ENCODE measurements around the gene CAPN8.

CAPN8 gene

GRCh38 chr1:223712850-223713474, 47.5 kb upstream of the CAPN8 start:
- Histone ChIP-seq H3K4me3 (IDR thresholded peaks at IDR 0.05; ENCODE audit: insufficient read depth, low read depth, low read length) (peak overlapping the region; percentile 75), H3K79me2 (ENCODE audit: insufficient read depth, low read depth) (peaks cover 11% of the 10 kb centered on the region; the same call in 1 of the 2 replicates), H3K9ac (peak overlapping the region; percentile 92), H3K36me3 (ENCODE audit: insufficient read depth) (no peaks in the 10 kb centered on the region), H3K27ac (peak overlapping the region; percentile 55), H3K27me3 (ENCODE audit: insufficient read depth, low read depth) (no peaks in the 10 kb centered on the region), H2AFZ (ENCODE audit: low read depth) (peak overlapping the region; percentile 82), H3K4me2 (peak overlapping the region; percentile 92), H3K4me1 (ENCODE audit: low read depth, poor library complexity, severe bottlenecking) (peaks cover 53% of the 10 kb centered on the region), H4K20me1 (ENCODE audit: insufficient read depth) (no peaks in the 10 kb centered on the region)
- no peak for TF ChIP-seq CTCF (conservative IDR thresholded peaks at IDR 0.05; ENCODE audit: low read depth, low read length)

- H3K27ac ChIP-seq: peak within 1 kb of the TSS; percentile 55
- H3K4me1 ChIP-seq (ENCODE audit: low read depth, poor library complexity, severe bottlenecking): peaks cover 46% of the 10 kb centered on the region
- peaks cover 11% of the 10 kb centered on the region; the same call in 1 of the 2 replicates for H3K79me2 ChIP-seq (ENCODE audit: insufficient read depth, low read depth)
- no peaks in the 10 kb centered on the region for H4K20me1 ChIP-seq (ENCODE audit: insufficient read depth)
- peak within 1 kb of the TSS; percentile 82 for H2AFZ ChIP-seq (ENCODE audit: low read depth)
- peak within 1 kb of the TSS; percentile 75 for H3K4me3 ChIP-seq (IDR thresholded peaks at IDR 0.05; ENCODE audit: insufficient read depth, low read depth, low read length)
- TF ChIP-seq CTCF (conservative IDR thresholded peaks at IDR 0.05; ENCODE audit: low read depth, low read length): peak; percentile 42
- peak within 1 kb of the TSS; percentile 92 for H3K9ac ChIP-seq
- H3K36me3 ChIP-seq (ENCODE audit: insufficient read depth): no peaks in the 10 kb centered on the region
- no peaks in the 10 kb centered on the region for H3K27me3 ChIP-seq (ENCODE audit: insufficient read depth, low read depth)
- H3K4me2 ChIP-seq: peak within 1 kb of the TSS; percentile 92
These were observed 46.8 kb upstream of the CAPN8 start, which contains the start of gene CAPN2 for GRCh38 chr1:223712194-223712849. Gene CAPN2, plus strand, starts transcription at chr1:223712539. Its CDS starts 102 bp downstream, at chr1:223712641.

GRCh38 chr1:223711747-223712193, 46.3 kb upstream of the CAPN8 start:
- Histone ChIP-seq H3K4me3 (IDR thresholded peaks at IDR 0.05; ENCODE audit: insufficient read depth, low read depth, low read length) (no peak overlapping the region), H4K20me1 (ENCODE audit: insufficient read depth) (no peaks in the 10 kb centered on the region), H3K4me1 (ENCODE audit: low read depth, poor library complexity, severe bottlenecking) (peaks cover 41% of the 10 kb centered on the region), H3K27me3 (ENCODE audit: insufficient read depth, low read depth) (no peaks in the 10 kb centered on the region), H3K4me2 (peak overlapping the region; percentile 92), H3K36me3 (ENCODE audit: insufficient read depth) (no peaks in the 10 kb centered on the region), H3K27ac (peak overlapping the region; percentile 55; the same call in 1 of the 2 replicates), H3K79me2 (ENCODE audit: insufficient read depth, low read depth) (peaks cover 11% of the 10 kb centered on the region; the same call in 1 of the 2 replicates), H2AFZ (ENCODE audit: low read depth) (peak overlapping the region; percentile 82), H3K9ac (peak overlapping the region; percentile 92; the same call in 1 of the 2 replicates)
- TF ChIP-seq CTCF (conservative IDR thresholded peaks at IDR 0.05; ENCODE audit: low read depth, low read length): no peak

- Histone ChIP-seq H3K27ac (no peak overlapping the region), H3K4me3 (IDR thresholded peaks at IDR 0.05; ENCODE audit: insufficient read depth, low read depth, low read length) (no peak overlapping the region), H3K4me2 (no peak overlapping the region), H3K9ac (no peak overlapping the region), H4K20me1 (ENCODE audit: insufficient read depth) (no peaks in the 10 kb centered on the region), H3K79me2 (ENCODE audit: insufficient read depth, low read depth) (peaks cover 11% of the 10 kb centered on the region; the same call in 1 of the 2 replicates), H2AFZ (ENCODE audit: low read depth) (no peak overlapping the region), H3K27me3 (ENCODE audit: insufficient read depth, low read depth) (no peaks in the 10 kb centered on the region), H3K4me1 (ENCODE audit: low read depth, poor library complexity, severe bottlenecking) (peaks cover 35% of the 10 kb centered on the region), H3K36me3 (ENCODE audit: insufficient read depth) (no peaks in the 10 kb centered on the region)
- no peak for TF ChIP-seq CTCF (conservative IDR thresholded peaks at IDR 0.05; ENCODE audit: low read depth, low read length)
These were observed 45.7 kb upstream of the CAPN8 start for GRCh38 chr1:223711173-223711572.
